PC-3 (cell line): ENCODE measurements around the gene FSTL4. TPM values are rescaled to one million over a fixed set of nuclear protein-coding genes. Genes with fewer than 3 reads are reported as not detected.
A peak's percentile ranks its signal among the peaks of the same experiment; 100 is the strongest.

ENCODE experiments used
- ATAC-seq: fragments of 200-7000 bp; cut with Tn5 transposase; 2 replicates; pipeline ENCODE4 v1.9.1; 2020; ENCODE audit warnings: mild to moderate bottlenecking, moderate library complexity
- BruUV-seq: library from RNA; stranded (reverse); fragments of 400-500 nt; replicated peaks from 2 replicates; lab custom pipeline; 2021; lab: Mats Ljungman, UMichigan
- CTCF ChIA-PET: fragments of 300-600 bp; sonication (Branson Sonifier 250); formaldehyde crosslinking; loops from one replicate; lab custom pipeline; 2022; ENCODE audit warnings: antibody characterized with exemption; lab: Charles Lee
- POLR2A ChIA-PET: fragments of 300-600 bp; sonication (Branson Sonifier 250); formaldehyde crosslinking; loops from one replicate; lab custom pipeline; 2022; ENCODE audit warnings: antibody characterized with exemption; ENCODE audit not compliant: unreplicated experiment; lab: Charles Lee
- DNase-seq: peaks from one replicate; pipeline ENCODE4 v3.0.0-alpha.2; 2015
- H2AFZ ChIP-seq: fragments of 300-600 bp; sonication (generic); 2 replicates; pipeline ENCODE4 v1.6.0; 2016; ENCODE audit warnings: antibody characterized with exemption, low read length
- H3F3A ChIP-seq: fragments of 300-600 bp; sonication (generic); one replicate; pipeline ENCODE4 v1.6.0; 2017; ENCODE audit warnings: antibody characterized with exemption, low read length, control low read depth, mild to moderate bottlenecking; ENCODE audit not compliant: unreplicated experiment
- H3K27ac ChIP-seq: fragments of 300-600 bp; sonication (generic); 2 replicates; pipeline ENCODE4 v1.5.1; 2016; ENCODE audit warnings: mild to moderate bottlenecking, low read length
- H3K27me3 ChIP-seq: fragments of 300-600 bp; sonication (generic); 2 replicates; pipeline ENCODE4 v1.6.1; 2016; ENCODE audit warnings: low read length, mixed read lengths
- H3K36me3 ChIP-seq: fragments of 300-600 bp; sonication (generic); 2 replicates; pipeline ENCODE4 v1.6.1; 2016; ENCODE audit warnings: low read depth, mixed run types, low read length, mixed read lengths
- H3K4me1 ChIP-seq: fragments of 300-600 bp; sonication (generic); 2 replicates; pipeline ENCODE4 v1.5.1; 2016; ENCODE audit warnings: low read length; ENCODE audit not compliant: insufficient read depth
- H3K4me2 ChIP-seq: fragments of 300-600 bp; sonication (generic); 2 replicates; pipeline ENCODE4 v1.6.0; 2016; ENCODE audit warnings: low read length
- H3K4me3 ChIP-seq: fragments of 300-600 bp; sonication (generic); 2 replicates; pipeline ENCODE4 v1.5.1; 2016; ENCODE audit warnings: mild to moderate bottlenecking, low read length, mixed read lengths
- H3K79me2 ChIP-seq: fragments of 300-600 bp; sonication (generic); 2 replicates; pipeline ENCODE4 v1.6.1; 2017; ENCODE audit warnings: low read length, mixed read lengths
- H3K9ac ChIP-seq: fragments of 300-600 bp; sonication (generic); 2 replicates; pipeline ENCODE4 v1.6.0; 2016; ENCODE audit warnings: mild to moderate bottlenecking, low read length
- H3K9me2 ChIP-seq: fragments of 300-600 bp; sonication (generic); replicated peaks from 2 replicates; pipeline ENCODE4 v1.6.1; 2016; ENCODE audit warnings: mixed run types, low read length, mixed read lengths
- H3K9me3 ChIP-seq: fragments of 300-600 bp; sonication (generic); 2 replicates; pipeline ENCODE4 v1.6.1; 2016; ENCODE audit warnings: low read length, mixed read lengths
- H4K20me1 ChIP-seq: fragments of 300-600 bp; sonication (generic); 2 replicates; pipeline ENCODE4 v1.6.1; 2016; ENCODE audit warnings: low read length, mixed read lengths
- EZH2 ChIP-seq: fragments of 300-600 bp; sonication (generic); IDR thresholded peaks from one replicate; pipeline ENCODE4 v1.6.1; 2017; ENCODE audit warnings: antibody characterized with exemption, mild to moderate bottlenecking, low read length; ENCODE audit not compliant: unreplicated experiment
- EZH2phosphoT487 ChIP-seq: fragments of 300-600 bp; sonication (generic); IDR thresholded peaks from 2 replicates; pipeline ENCODE4 v1.6.1; 2018; ENCODE audit warnings: mild to moderate bottlenecking, antibody characterized with exemption, low read length, borderline replicate concordance
- intact Hi-C: fragments of 100-400 bp; cut with micrococcal nuclease; formaldehyde crosslinking; loops from 2 replicates; pipeline ENCODE4 v1.9.0; 2023
- total RNA-seq: library from RNA; depleted of rRNA; stranded (reverse); fragments of >200 nt; gene quantifications from 2 replicates; pipeline ENCODE4 v1.2.3, GENCODE V29; 2014
- TF ChIP-seq, protein P1 (sequence below): fragments of 300-600 bp; sonication (generic); conservative IDR thresholded peaks from 2 replicates; pipeline ENCODE4 v1.5.1; 2017; ENCODE audit warnings: antibody characterized with exemption, low read depth, mild to moderate bottlenecking, low read length

Gene FSTL4
- total RNA-seq, 1 experiment from 2014 or later: 4.2 TPM

DNA sequence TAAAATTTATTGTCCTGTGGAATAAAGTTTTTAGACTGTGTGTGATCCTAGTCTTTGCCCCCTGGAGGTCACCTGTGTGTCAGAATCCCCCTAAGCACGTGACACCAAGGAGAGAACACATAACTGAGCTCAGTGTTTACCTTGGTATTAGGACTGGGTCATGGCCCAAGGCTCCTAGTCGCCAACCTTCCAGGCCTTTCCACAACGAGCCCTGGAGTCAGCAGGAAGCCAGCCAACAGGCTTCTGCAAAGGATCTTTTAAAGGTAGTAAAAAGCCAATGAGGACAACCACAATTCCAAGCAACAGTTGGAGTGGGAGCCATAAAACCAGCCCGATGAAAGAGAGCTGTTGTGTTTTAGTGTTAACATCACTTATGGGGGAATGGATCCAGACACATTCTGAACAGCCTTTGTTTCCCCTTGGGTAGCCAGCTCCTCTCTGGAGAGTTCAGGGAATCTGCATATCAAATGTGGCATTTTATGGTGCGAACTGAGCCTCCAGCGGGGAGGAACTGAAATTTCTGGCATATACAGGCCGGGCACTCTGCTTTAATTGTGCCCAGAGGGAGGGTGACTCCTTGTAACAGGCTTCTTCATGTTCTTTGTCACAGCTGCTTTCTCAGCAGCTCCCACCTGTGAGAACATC, 239.9 kb downstream of the FSTL4 start:
- no peak overlapping the region for H3K9ac ChIP-seq
- DNase-seq (no peak), ATAC-seq (no peak)
- peaks cover 20% of the 10 kb centered on the region for H3K4me1 ChIP-seq
- no peaks in the 10 kb centered on the region for H3K27me3 ChIP-seq
- no peaks in the 10 kb centered on the region for H3K36me3 ChIP-seq
- no peak overlapping the region for H3K4me2 ChIP-seq
- H3K9me2 ChIP-seq: no peaks in the 10 kb centered on the region
- no peaks in the 10 kb centered on the region for H4K20me1 ChIP-seq
- H3K79me2 ChIP-seq: no peaks in the 10 kb centered on the region
- no peak for TF ChIP-seq EZH2
- TF ChIP-seq, protein P1, sequence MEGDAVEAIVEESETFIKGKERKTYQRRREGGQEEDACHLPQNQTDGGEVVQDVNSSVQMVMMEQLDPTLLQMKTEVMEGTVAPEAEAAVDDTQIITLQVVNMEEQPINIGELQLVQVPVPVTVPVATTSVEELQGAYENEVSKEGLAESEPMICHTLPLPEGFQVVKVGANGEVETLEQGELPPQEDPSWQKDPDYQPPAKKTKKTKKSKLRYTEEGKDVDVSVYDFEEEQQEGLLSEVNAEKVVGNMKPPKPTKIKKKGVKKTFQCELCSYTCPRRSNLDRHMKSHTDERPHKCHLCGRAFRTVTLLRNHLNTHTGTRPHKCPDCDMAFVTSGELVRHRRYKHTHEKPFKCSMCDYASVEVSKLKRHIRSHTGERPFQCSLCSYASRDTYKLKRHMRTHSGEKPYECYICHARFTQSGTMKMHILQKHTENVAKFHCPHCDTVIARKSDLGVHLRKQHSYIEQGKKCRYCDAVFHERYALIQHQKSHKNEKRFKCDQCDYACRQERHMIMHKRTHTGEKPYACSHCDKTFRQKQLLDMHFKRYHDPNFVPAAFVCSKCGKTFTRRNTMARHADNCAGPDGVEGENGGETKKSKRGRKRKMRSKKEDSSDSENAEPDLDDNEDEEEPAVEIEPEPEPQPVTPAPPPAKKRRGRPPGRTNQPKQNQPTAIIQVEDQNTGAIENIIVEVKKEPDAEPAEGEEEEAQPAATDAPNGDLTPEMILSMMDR: no peak
- TF ChIP-seq EZH2phosphoT487: no peak
- no peak overlapping the region for H2AFZ ChIP-seq
- no peak overlapping the region for H3K4me3 ChIP-seq
- intact Hi-C loops: no loop called here
- BruUV-seq: no TSS peak
- no peak overlapping the region for H3K27ac ChIP-seq
- ChIA-PET CTCF (no interaction called here), POLR2A (no interaction called here)
- H3F3A ChIP-seq: no peaks in the 10 kb centered on the region
- H3K9me3 ChIP-seq: no peaks in the 10 kb centered on the region

DNA sequence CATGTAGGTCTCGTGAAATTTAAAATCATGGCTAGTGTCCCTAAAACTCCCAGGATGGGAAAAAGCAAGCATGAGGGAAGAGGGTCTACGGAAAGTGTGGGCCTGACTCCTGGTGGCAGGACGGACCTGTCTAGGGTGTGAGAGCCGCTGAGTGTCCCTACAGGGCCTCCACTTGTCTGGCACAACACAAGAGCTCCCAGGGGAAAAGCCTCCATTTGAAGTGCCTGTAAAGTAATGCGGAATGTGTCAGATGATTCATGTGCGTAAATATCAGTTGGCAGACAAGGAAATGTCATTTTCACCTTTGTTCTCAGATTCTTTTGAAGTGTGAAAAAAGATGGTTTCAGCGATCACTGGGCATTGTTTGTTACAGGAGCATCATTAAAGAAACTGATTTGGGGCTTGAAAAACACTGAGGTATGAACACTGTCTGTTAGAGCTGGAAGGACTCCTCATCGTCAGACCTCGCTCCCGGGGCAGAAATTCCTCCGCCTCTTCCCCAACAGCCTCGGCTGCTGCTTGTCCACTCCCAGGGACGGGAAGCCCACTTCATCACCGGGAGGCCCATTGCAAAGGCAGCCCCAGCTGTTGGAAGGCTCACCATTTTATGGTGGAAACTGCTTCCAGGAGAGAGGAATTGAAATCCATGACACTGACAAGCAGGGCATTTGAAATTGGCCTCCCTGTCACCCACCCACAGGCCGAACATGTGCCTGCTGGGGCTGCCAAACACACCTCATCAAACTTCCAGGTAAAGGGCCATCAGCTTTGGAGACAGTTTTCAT, 240.8 kb downstream of the FSTL4 start:
- ATAC-seq (0 out of 2 replicates have a peak, but pooled peaks have one; percentile 31), DNase-seq (peak; percentile 7)
- Histone ChIP-seq H4K20me1 (no peaks in the 10 kb centered on the region), H3K9me2 (no peaks in the 10 kb centered on the region), H3F3A (no peaks in the 10 kb centered on the region), H3K4me1 (peaks cover 20% of the 10 kb centered on the region), H3K79me2 (no peaks in the 10 kb centered on the region), H3K27me3 (no peaks in the 10 kb centered on the region), H3K27ac (peak overlapping the region; percentile 13; the same call in 1 of the 2 replicates), H3K36me3 (no peaks in the 10 kb centered on the region), H3K9me3 (no peaks in the 10 kb centered on the region), H3K4me3 (no peak overlapping the region), H3K4me2 (0 out of 2 replicates have a peak overlapping the region, but pooled peaks have one; percentile 2), H3K9ac (no peak overlapping the region), H2AFZ (no peak overlapping the region)
- TF ChIP-seq EZH2: no peak
- no peak for TF ChIP-seq EZH2phosphoT487
- TF ChIP-seq, protein P1: no peak
- no TSS peak for BruUV-seq
- ChIA-PET POLR2A (no interaction called here), CTCF (interaction anchor here (0.6 kb wide), 1 partner anchor 537 kb away, joined by 5 read pairs; no protein-coding TSS in a partner anchor)
- intact Hi-C loops: no loop called here

GRCh38 chr5:133370904-133371303, 241.4 kb downstream of the FSTL4 start:
- Histone ChIP-seq H4K20me1 (no peaks in the 10 kb centered on the region), H3K9me3 (no peaks in the 10 kb centered on the region), H3K36me3 (no peaks in the 10 kb centered on the region), H3K79me2 (no peaks in the 10 kb centered on the region), H3K9me2 (no peaks in the 10 kb centered on the region), H3K4me3 (no peak overlapping the region), H3K4me2 (peak overlapping the region; percentile 17), H3K27ac (peak overlapping the region; percentile 13; the same call in 1 of the 2 replicates), H3K9ac (no peak overlapping the region), H2AFZ (no peak overlapping the region), H3K27me3 (no peaks in the 10 kb centered on the region), H3K4me1 (peaks cover 20% of the 10 kb centered on the region), H3F3A (no peaks in the 10 kb centered on the region)
- BruUV-seq: no TSS peak
- CTCF ChIA-PET: no interaction called here
- DNase-seq: no peak
- TF ChIP-seq, protein P1: no peak
- no peak for TF ChIP-seq EZH2phosphoT487
- TF ChIP-seq EZH2: no peak
- ATAC-seq: peak; percentile 39
- intact Hi-C loops: no loop called here
- POLR2A ChIA-PET: no interaction called here
